MCF 10A (cell line): ENCODE data around the gene MAPKAP1. TPM values are rescaled to one million over a fixed set of nuclear protein-coding genes. Genes with fewer than 3 reads are reported as not detected.

ENCODE experiments used
- BruUV-seq: library from RNA; stranded (reverse); fragments of 400-500 nt; replicated peaks from 2 replicates; lab custom pipeline; 2021; lab: Mats Ljungman, UMichigan
- CTCF ChIA-PET: fragments of 300-600 bp; sonication (Branson Sonifier 250); formaldehyde crosslinking; extraction: SDS; loops from one replicate; lab custom pipeline; 2021; ENCODE audit warnings: antibody characterized with exemption, inconsistent platforms; lab: Yijun Ruan, JAX
- POLR2A ChIA-PET: fragments of 300-600, 350-650 bp; sonication (Branson Sonifier 250); formaldehyde crosslinking; extraction: SDS; loops from one replicate; lab custom pipeline; 2020; ENCODE audit warnings: antibody characterized with exemption, inconsistent platforms; lab: Yijun Ruan, JAX
- DNase-seq: peaks from one replicate; pipeline ENCODE4 v3.0.0-alpha.2; 2018; ENCODE audit not compliant: unreplicated experiment
- H3K27ac Mint-ChIP-seq: one replicate; pipeline ENCODE4 v1.8.0; 2022; ENCODE audit warnings: mild to moderate bottlenecking, low read depth, mixed read lengths; ENCODE audit not compliant: unreplicated experiment
- H3K27me3 Mint-ChIP-seq: one replicate; pipeline ENCODE4 v1.8.0; 2022; ENCODE audit warnings: mixed read lengths; ENCODE audit not compliant: insufficient read depth, unreplicated experiment
- H3K36me3 Mint-ChIP-seq: one replicate; pipeline ENCODE4 v1.8.0; 2022; ENCODE audit warnings: mild to moderate bottlenecking, moderate library complexity, mixed read lengths; ENCODE audit not compliant: insufficient read depth, unreplicated experiment
- H3K4me1 Mint-ChIP-seq: one replicate; pipeline ENCODE4 v1.8.0; 2022; ENCODE audit warnings: mixed read lengths; ENCODE audit not compliant: insufficient read depth, unreplicated experiment
- H3K4me3 Mint-ChIP-seq: one replicate; pipeline ENCODE4 v1.8.0; 2022; ENCODE audit warnings: mild to moderate bottlenecking, moderate library complexity, mixed read lengths; ENCODE audit not compliant: unreplicated experiment
- H3K9me3 Mint-ChIP-seq: one replicate; pipeline ENCODE4 v1.8.0; 2022; ENCODE audit warnings: mixed read lengths; ENCODE audit not compliant: unreplicated experiment
- intact Hi-C: fragments of 100-400 bp; cut with micrococcal nuclease; formaldehyde crosslinking; loops from 2 replicates; pipeline ENCODE4 v1.14.1; 2022
- total RNA-seq: library from RNA; stranded (reverse); gene quantifications from 2 replicates; pipeline ENCODE4 v1.2.3, GENCODE V29; 2022
- TF ChIP-seq, protein P1 (sequence below): fragments of 200-600 bp; IDR thresholded peaks from one replicate; pipeline ENCODE4 v1.8.0; 2022; ENCODE audit warnings: antibody characterized with exemption, mild to moderate bottlenecking; ENCODE audit not compliant: unreplicated experiment

Gene MAPKAP1
- total RNA-seq, 1 experiment from 2014 or later = 74.9 TPM

DNA sequence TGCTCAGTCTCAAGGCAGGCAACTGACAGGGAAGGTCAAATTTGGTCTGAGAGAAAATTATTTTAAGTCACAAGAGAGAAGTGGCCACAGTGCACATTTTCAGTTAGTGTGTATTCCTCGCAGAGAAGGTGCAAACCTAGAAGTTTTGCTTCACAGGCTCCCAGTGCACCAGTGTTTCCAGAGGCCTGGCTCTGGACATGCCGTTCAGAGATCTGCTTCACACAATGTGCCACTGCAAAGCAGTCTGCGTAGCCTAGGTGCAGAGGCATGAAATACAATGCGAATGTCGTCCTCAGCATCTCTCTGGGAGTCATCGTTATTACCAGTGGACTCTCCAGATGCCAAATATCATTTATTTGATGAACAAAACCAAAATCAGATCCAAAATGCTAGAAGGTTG is 147.8 kb downstream of the MAPKAP1 start:
- Mint-ChIP-seq H3K9me3 (no peaks in the 10 kb centered on the region), H3K4me3 (no peak overlapping the region), H3K36me3 (peaks cover 20% of the 10 kb centered on the region), H3K4me1 (no peaks in the 10 kb centered on the region), H3K27me3 (no peaks in the 10 kb centered on the region), H3K27ac (peak overlapping the region; percentile 35)
- intact Hi-C loops = loop anchor here (5.0 kb wide), 3 partner anchors 143 to 933 kb away; no protein-coding TSS in a partner anchor
- no peak for DNase-seq
- CTCF ChIA-PET = interaction anchor here (0.6 to 2.9 kb wide), 31 partner anchors 9 to 932 kb away, joined by 3 to 42 read pairs (median 4); no protein-coding TSS in a partner anchor
- TF ChIP-seq, protein P1, sequence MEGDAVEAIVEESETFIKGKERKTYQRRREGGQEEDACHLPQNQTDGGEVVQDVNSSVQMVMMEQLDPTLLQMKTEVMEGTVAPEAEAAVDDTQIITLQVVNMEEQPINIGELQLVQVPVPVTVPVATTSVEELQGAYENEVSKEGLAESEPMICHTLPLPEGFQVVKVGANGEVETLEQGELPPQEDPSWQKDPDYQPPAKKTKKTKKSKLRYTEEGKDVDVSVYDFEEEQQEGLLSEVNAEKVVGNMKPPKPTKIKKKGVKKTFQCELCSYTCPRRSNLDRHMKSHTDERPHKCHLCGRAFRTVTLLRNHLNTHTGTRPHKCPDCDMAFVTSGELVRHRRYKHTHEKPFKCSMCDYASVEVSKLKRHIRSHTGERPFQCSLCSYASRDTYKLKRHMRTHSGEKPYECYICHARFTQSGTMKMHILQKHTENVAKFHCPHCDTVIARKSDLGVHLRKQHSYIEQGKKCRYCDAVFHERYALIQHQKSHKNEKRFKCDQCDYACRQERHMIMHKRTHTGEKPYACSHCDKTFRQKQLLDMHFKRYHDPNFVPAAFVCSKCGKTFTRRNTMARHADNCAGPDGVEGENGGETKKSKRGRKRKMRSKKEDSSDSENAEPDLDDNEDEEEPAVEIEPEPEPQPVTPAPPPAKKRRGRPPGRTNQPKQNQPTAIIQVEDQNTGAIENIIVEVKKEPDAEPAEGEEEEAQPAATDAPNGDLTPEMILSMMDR = no peak
- POLR2A ChIA-PET = interaction anchor here (0.8 to 1.0 kb wide), 2 partner anchors 10 to 18 kb away, joined by 3 to 4 read pairs; no protein-coding TSS in a partner anchor
- BruUV-seq = no TSS peak

DNA sequence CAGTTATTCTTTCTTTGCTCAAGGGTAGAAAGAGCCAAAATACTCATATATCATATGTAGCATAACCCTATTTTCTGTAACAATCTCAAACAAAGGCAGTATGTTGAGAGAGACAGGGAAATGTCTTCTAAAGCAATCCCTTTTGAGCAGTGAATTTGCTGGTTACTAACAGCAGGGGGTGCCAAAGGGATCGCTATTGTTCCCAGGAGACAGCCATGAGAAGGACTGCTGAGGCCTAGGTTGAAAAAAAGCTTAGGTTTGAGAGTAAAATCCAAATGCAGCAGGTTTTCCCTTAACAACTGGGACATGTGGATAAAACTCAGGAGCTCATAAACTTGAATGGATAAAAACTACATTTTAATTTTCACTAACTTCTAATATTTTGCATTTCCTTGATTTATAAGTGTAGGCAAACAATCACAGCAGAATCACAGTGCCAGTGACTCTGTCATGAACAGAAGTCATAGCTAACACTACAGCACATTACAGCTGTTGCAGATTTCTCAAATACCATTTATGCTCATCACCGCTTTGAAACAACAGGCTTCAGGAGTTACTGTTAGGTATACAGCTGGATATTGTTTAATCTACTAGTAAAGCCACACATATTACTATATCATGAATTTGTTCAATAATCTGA is 148.4 kb downstream of the MAPKAP1 start:
- Mint-ChIP-seq H3K27ac (peak overlapping the region; percentile 35), H3K36me3 (peaks cover 20% of the 10 kb centered on the region), H3K9me3 (no peaks in the 10 kb centered on the region), H3K4me3 (no peak overlapping the region), H3K27me3 (no peaks in the 10 kb centered on the region), H3K4me1 (no peaks in the 10 kb centered on the region)
- DNase-seq = peak; percentile 77
- intact Hi-C loops = loop anchor here (1.0 to 5.0 kb wide), 8 partner anchors 73 to 934 kb away; no protein-coding TSS in a partner anchor
- no TSS peak for BruUV-seq
- ChIA-PET POLR2A (interaction anchor here (0.7 to 1.0 kb wide), 3 partner anchors 10 to 199 kb away, joined by 3 to 4 read pairs (median 3); no protein-coding TSS in a partner anchor), CTCF (interaction anchor here (0.6 to 2.9 kb wide), 36 partner anchors 9 to 933 kb away, joined by 3 to 42 read pairs (median 4); no protein-coding TSS in a partner anchor)
- TF ChIP-seq, protein P1 = peak; percentile 88

GRCh38 chr9:125556046-125556721 is 150.8 kb downstream of the MAPKAP1 start:
- TF ChIP-seq, protein P1 = no peak
- Mint-ChIP-seq H3K4me1 (no peaks in the 10 kb centered on the region), H3K9me3 (no peaks in the 10 kb centered on the region), H3K36me3 (peaks cover 20% of the 10 kb centered on the region), H3K27ac (no peak overlapping the region), H3K27me3 (no peaks in the 10 kb centered on the region), H3K4me3 (no peak overlapping the region)
- intact Hi-C loops = loop anchor here (5.0 kb wide), 3 partner anchors 146 to 936 kb away; no protein-coding TSS in a partner anchor
- ChIA-PET CTCF (no interaction called here), POLR2A (no interaction called here)
- BruUV-seq = no TSS peak
- no peak for DNase-seq

DNA sequence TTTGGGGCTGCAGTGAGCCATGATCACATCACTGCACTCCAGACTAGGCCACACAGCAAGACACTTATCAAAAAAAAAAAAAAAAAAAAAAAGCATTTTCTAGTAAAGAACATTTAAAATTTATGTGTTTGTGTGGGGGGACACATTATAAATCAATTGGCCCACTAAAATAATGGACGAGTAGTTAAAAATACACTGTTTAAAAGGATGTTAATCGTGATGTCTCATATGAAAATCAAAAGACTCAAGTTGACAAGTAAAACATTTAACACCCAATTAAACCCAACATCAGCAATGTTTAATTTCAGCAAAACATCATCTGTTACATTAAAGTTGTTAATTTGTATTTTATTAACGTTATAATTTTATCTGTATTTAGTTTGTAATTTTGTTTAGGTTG is 152.3 kb downstream of the MAPKAP1 start:
- CTCF ChIA-PET = no interaction called here
- TF ChIP-seq, protein P1 = no peak
- intact Hi-C loops = loop anchor here (5.0 kb wide), 3 partner anchors 148 to 938 kb away; no protein-coding TSS in a partner anchor

More for the DNA sequence above, 152.3 kb downstream of the MAPKAP1 start:
- peaks cover 25% of the 10 kb centered on the region for H3K36me3 Mint-ChIP-seq
- H3K27me3 Mint-ChIP-seq = no peaks in the 10 kb centered on the region
- H3K9me3 Mint-ChIP-seq = no peaks in the 10 kb centered on the region
- H3K4me3 Mint-ChIP-seq = no peak overlapping the region
- BruUV-seq = no TSS peak
- no peak for DNase-seq
- peaks cover 9% of the 10 kb centered on the region for H3K4me1 Mint-ChIP-seq
- POLR2A ChIA-PET = interaction anchor here (1.2 kb wide), 1 partner anchor 12 kb away, joined by 3 read pairs; no protein-coding TSS in a partner anchor
- H3K27ac Mint-ChIP-seq = no peak overlapping the region
